ENCODE data around the gene RABGAP1L. TPM values are rescaled to one million over a fixed set of nuclear protein-coding genes. Genes with fewer than 3 reads are reported as not detected.

The RABGAP1L gene
- total and polyA plus RNA-seq, 10 of the 15 experiments (the other 5 are each of a cell fraction or from before 2014, with no cell fraction given) = 5.8 to 194 (median 113) TPM

DNA sequence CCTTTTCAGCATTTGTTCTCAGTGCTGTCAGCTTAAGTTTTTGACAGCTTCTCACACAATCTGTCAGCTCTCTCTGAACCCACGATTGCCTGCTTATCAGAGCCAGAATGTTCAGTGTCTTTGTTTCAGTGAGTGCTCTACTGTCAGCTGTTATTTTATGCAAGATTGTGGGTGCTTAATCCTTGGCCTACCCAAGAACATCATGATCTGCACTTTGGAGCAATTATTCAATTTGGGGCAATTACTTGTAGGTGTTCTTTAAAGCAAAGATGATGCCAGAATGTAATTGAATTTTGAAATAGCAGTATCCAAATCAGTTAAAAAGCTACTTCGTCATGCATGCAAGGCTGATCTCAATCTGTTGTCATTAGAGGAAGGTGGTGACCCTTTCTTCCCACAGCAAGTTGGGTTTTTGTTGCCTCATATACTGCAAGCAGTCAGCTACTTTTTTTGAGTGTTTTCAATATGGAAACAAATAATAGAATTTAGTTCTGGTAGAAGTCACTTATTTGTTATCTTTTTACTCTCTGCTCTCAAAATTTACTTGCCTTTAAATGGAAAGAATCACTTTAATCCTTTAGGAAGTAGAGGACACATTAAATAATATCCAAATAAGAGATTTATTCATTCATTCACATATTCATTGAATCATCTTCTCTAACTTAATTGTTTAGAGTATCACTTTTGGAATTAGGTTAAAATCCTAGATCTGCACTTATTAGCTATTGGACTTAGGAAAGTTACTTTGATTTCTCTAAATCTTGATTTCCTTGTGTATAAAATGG lies 586.9 kb downstream of the RABGAP1L start:
- in situ Hi-C loops (cut with MboI) (loop anchor here (10.0 to 25.0 kb wide), 3 partner anchors 659 to 2001 kb away; no protein-coding TSS in a partner anchor), intact Hi-C loops (cut with micrococcal nuclease; ENCODE audit: unreplicated experiment) (loop anchor here (10.0 kb wide), 2 partner anchors 591 to 651 kb away; partner anchors contain the start of gene RABGAP1L)
- H3K4me3 ChIP-seq = no peak overlapping the region
- BruUV-seq (replicated peaks) = no TSS peak
- H3K4me2 ChIP-seq (ENCODE audit: control insufficient read depth, insufficient read depth) = no peak overlapping the region
- no peaks in the 10 kb centered on the region for H3K36me3 ChIP-seq (ENCODE audit: control insufficient read depth in 2 of 2, insufficient read depth in 2 of 2, low read length in 1 of 2)
- TF ChIP-seq SRF (IDR thresholded peaks at IDR 0.05; ENCODE audit: low read depth in 2 of 2, low read length in 2 of 2) = no peak
- TF ChIP-seq SMAD5 (IDR thresholded peaks at IDR 0.05; ENCODE audit: low read depth) = no peak
- no peak for TF ChIP-seq BMI1 (IDR thresholded peaks at IDR 0.05; ENCODE audit: borderline replicate concordance)
- no peak for TF ChIP-seq NR2C1 (IDR thresholded peaks at IDR 0.05)
- no peak for TF ChIP-seq IKZF2 (IDR thresholded peaks at IDR 0.05)
- TF ChIP-seq, protein P1, sequence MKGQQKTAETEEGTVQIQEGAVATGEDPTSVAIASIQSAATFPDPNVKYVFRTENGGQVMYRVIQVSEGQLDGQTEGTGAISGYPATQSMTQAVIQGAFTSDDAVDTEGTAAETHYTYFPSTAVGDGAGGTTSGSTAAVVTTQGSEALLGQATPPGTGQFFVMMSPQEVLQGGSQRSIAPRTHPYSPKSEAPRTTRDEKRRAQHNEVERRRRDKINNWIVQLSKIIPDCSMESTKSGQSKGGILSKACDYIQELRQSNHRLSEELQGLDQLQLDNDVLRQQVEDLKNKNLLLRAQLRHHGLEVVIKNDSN (IDR thresholded peaks at IDR 0.05; ENCODE audit: borderline replicate concordance, extremely low read length, insufficient read depth, low read depth, low read length) = no peak
- TF ChIP-seq CREM (IDR thresholded peaks at IDR 0.05; ENCODE audit: low read depth) = no peak
- no peak for TF ChIP-seq ZSCAN29 (IDR thresholded peaks at IDR 0.05)
- no peak for TF ChIP-seq RAD21 (IDR thresholded peaks at IDR 0.05; ENCODE audit: insufficient read depth, low read depth, low read length)
- TF ChIP-seq MYB (IDR thresholded peaks at IDR 0.05; ENCODE audit: borderline replicate concordance, low read depth, low read length) = no peak
- no peak for TF ChIP-seq RB1 (IDR thresholded peaks at IDR 0.05; ENCODE audit: borderline replicate concordance)
- TF ChIP-seq, protein P2, sequence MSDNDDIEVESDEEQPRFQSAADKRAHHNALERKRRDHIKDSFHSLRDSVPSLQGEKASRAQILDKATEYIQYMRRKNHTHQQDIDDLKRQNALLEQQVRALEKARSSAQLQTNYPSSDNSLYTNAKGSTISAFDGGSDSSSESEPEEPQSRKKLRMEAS (IDR thresholded peaks at IDR 0.05; ENCODE audit: low read depth, low read length) = no peak
- no peak for TF ChIP-seq NR2F1 (conservative IDR thresholded peaks at IDR 0.05)
- TF ChIP-seq, protein P3, sequence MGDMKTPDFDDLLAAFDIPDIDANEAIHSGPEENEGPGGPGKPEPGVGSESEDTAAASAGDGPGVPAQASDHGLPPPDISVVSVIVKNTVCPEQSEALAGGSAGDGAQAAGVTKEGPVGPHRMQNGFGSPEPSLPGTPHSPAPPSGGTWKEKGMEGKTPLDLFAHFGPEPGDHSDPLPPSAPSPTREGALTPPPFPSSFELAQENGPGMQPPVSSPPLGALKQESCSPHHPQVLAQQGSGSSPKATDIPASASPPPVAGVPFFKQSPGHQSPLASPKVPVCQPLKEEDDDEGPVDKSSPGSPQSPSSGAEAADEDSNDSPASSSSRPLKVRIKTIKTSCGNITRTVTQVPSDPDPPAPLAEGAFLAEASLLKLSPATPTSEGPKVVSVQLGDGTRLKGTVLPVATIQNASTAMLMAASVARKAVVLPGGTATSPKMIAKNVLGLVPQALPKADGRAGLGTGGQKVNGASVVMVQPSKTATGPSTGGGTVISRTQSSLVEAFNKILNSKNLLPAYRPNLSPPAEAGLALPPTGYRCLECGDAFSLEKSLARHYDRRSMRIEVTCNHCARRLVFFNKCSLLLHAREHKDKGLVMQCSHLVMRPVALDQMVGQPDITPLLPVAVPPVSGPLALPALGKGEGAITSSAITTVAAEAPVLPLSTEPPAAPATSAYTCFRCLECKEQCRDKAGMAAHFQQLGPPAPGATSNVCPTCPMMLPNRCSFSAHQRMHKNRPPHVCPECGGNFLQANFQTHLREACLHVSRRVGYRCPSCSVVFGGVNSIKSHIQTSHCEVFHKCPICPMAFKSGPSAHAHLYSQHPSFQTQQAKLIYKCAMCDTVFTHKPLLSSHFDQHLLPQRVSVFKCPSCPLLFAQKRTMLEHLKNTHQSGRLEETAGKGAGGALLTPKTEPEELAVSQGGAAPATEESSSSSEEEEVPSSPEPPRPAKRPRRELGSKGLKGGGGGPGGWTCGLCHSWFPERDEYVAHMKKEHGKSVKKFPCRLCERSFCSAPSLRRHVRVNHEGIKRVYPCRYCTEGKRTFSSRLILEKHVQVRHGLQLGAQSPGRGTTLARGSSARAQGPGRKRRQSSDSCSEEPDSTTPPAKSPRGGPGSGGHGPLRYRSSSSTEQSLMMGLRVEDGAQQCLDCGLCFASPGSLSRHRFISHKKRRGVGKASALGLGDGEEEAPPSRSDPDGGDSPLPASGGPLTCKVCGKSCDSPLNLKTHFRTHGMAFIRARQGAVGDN (IDR thresholded peaks at IDR 0.05) = no peak
- TF ChIP-seq TAF1 (IDR thresholded peaks at IDR 0.05; ENCODE audit: borderline replicate concordance, low read depth, low read length) = no peak
- TF ChIP-seq HCFC1 (IDR thresholded peaks at IDR 0.05; ENCODE audit: low read length) = no peak
- no peak for TF ChIP-seq POU2F2 (IDR thresholded peaks at IDR 0.05; ENCODE audit: borderline replicate concordance, low read depth, low read length)
- TF ChIP-seq ZNF24 (IDR thresholded peaks at IDR 0.05) = no peak
- TF ChIP-seq RCOR1 (conservative IDR thresholded peaks at IDR 0.05; ENCODE audit: low read depth, low read length) = no peak
- no peaks in the 10 kb centered on the region for H3K9me3 ChIP-seq (replicated peaks; ENCODE audit: control insufficient read depth, insufficient read depth, low read length)
- H3K79me2 ChIP-seq (ENCODE audit: control insufficient read depth, insufficient read depth, low read length) = no peaks in the 10 kb centered on the region
- ChIA-PET RAD21 (ENCODE audit: unreplicated experiment) (interaction anchor here (1.4 to 6.2 kb wide), 2 partner anchors 379 to 484 kb away, joined by 4 to 48 read pairs; no protein-coding TSS in a partner anchor), CTCF (interaction anchor here (0.5 to 10.2 kb wide), 7 partner anchors 9 to 727 kb away, joined by 3 to 91 read pairs (median 4); no protein-coding TSS in a partner anchor), POLR2A (no interaction called here), SMC1A (ENCODE audit: uncharacterized antibody, unreplicated experiment) (interaction anchor here (0.6 to 7.3 kb wide), 4 partner anchors 9 to 1208 kb away, joined by 3 to 52 read pairs (median 3); no protein-coding TSS in a partner anchor)
- ATAC-seq (no peak), FAIRE-seq (no peak), DNase-seq (ENCODE audit: low read depth, low spot score) (no peak)
- H3K9ac ChIP-seq (ENCODE audit: control insufficient read depth, insufficient read depth, low read length) = no peak overlapping the region
- no peak overlapping the region for H3K27ac ChIP-seq (ENCODE audit: control insufficient read depth, insufficient read depth)
- WGBS (ENCODE audit: insufficient coverage, insufficient replicate concordance, low lambda C conversion rate, missing lambda C conversion rate) = 95% methylated on average over 2 of the region's 2 CpGs
- no peaks in the 10 kb centered on the region for H3K4me1 ChIP-seq (ENCODE audit: control insufficient read depth, insufficient read depth, low read length)
- H4K20me1 ChIP-seq (ENCODE audit: control insufficient read depth, insufficient read depth) = no peaks in the 10 kb centered on the region
- H3K27me3 ChIP-seq (replicated peaks in 1 of 2; ENCODE audit: control insufficient read depth in 2 of 2, insufficient read depth in 2 of 2, low read length in 1 of 2) = no peaks in the 10 kb centered on the region
- no peak overlapping the region for H2AFZ ChIP-seq (ENCODE audit: control insufficient read depth, low read depth, low read length)

All from GM12878 (cell line).